Epithelial cell of proximal tubule (primary cell): ENCODE measurements around the gene CRELD1. TPM values are rescaled to one million over a fixed set of nuclear protein-coding genes. Genes with fewer than 3 reads are reported as not detected.

Experiments used
- DNase-seq: peaks from one replicate; pipeline ENCODE4 v3.0.0-alpha.2; 2011; ENCODE audit warnings: low read depth
- H3K4me3 ChIP-seq: 2 replicates; pipeline ENCODE4 v1.5.1; 2011; ENCODE audit warnings: low read depth, mild to moderate bottlenecking, low read length
- CTCF ChIP-seq: conservative IDR thresholded peaks from 2 replicates; pipeline ENCODE4 v1.5.1; 2012; ENCODE audit warnings: low read depth, mild to moderate bottlenecking, low read length
- total RNA-seq: library from RNA; depleted of rRNA; stranded (reverse); fragments of >200 nt; gene quantifications from 2 replicates; pipeline ENCODE4 v1.2.3, GENCODE V29; 2015

CRELD1 gene
- total RNA-seq, 1 donor from 2014 or later: 36.6 TPM

GRCh38 chr3:9978710-9979305, 45.2 kb downstream of the CRELD1 start:
- no peak for DNase-seq
- no peak for TF ChIP-seq CTCF
- no peak overlapping the region for H3K4me3 ChIP-seq

- no peak for DNase-seq
- no peak for TF ChIP-seq CTCF
- H3K4me3 ChIP-seq: no peak overlapping the region
Observed at GRCh38 chr3:9980251-9980650, 46.6 kb downstream of the CRELD1 start.

- TF ChIP-seq CTCF: no peak
- no peak for DNase-seq
- peak overlapping the region; percentile 97 for H3K4me3 ChIP-seq
Observed at GRCh38 chr3:9986230-9986725, 52.6 kb downstream of the CRELD1 start.

- no peak for TF ChIP-seq CTCF
- H3K4me3 ChIP-seq: no peak overlapping the region
- no peak for DNase-seq
Observed at GRCh38 chr3:9994086-9994844, 60.6 kb downstream of the CRELD1 start.

Other genes with a start within 250 kb of the CRELD1 start
- not detected in 2 replicates for gene CPNE9, start 230.0 kb upstream of the CRELD1 start, total RNA-seq
- gene BRPF1, start 202.1 kb upstream of the CRELD1 start, total RNA-seq: 15.2 and 15.7 TPM in 2 replicates
- 22.0 and 27.4 TPM in 2 replicates for gene OGG1, start 183.9 kb upstream of the CRELD1 start, total RNA-seq
- 40.1 and 41.0 TPM in 2 replicates for gene CAMK1, start 163.9 kb upstream of the CRELD1 start, total RNA-seq
- 54.7 and 73.9 TPM in 2 replicates for gene TADA3, start 141.4 kb upstream of the CRELD1 start, total RNA-seq
- 153 and 296 TPM in 2 replicates for gene ARPC4, start 140.8 kb upstream of the CRELD1 start, total RNA-seq
- 5.3 and 9.7 TPM in 2 replicates for gene TTLL3, start 123.6 kb upstream of the CRELD1 start, total RNA-seq
- 45.1 and 71.8 TPM in 2 replicates for gene RPUSD3, start 89.8 kb upstream of the CRELD1 start, total RNA-seq
- not detected in 2 replicates for gene CIDEC, start 53.6 kb upstream of the CRELD1 start, total RNA-seq
- 27.8 and 39.1 TPM in 2 replicates for gene JAGN1, start 43.2 kb upstream of the CRELD1 start, total RNA-seq
- gene IL17RE, start 31.0 kb upstream of the CRELD1 start, total RNA-seq: 4.1 and 4.8 TPM in 2 replicates
- gene IL17RC, start 16.7 kb upstream of the CRELD1 start, total RNA-seq: 33.2 and 35.3 TPM in 2 replicates
- gene PRRT3, start 18.6 kb downstream of the CRELD1 start, total RNA-seq: 1.3 and 2.4 TPM in 2 replicates
- 32.1 and 51.0 TPM in 2 replicates for gene EMC3, start 53.0 kb downstream of the CRELD1 start, total RNA-seq
- gene FANCD2, start 92.6 kb downstream of the CRELD1 start, total RNA-seq: 25.9 and 40.7 TPM in 2 replicates
- not detected in 2 replicates for gene FANCD2OS, start 174.4 kb downstream of the CRELD1 start, total RNA-seq
- 97.2 and 176 TPM in 2 replicates for gene BRK1, start 181.8 kb downstream of the CRELD1 start, total RNA-seq
- 33.5 and 34.9 TPM in 2 replicates for gene VHL, start 207.9 kb downstream of the CRELD1 start, total RNA-seq
- gene IRAK2, start 231.1 kb downstream of the CRELD1 start, total RNA-seq: 15.3 and 22.0 TPM in 2 replicates